Adipose tissue (tissue), 3 donors: ENCODE data around the gene CDA. TPM values are rescaled to one million over a fixed set of nuclear protein-coding genes. Genes with fewer than 3 reads are reported as not detected.
"Not testable (repeated sequence)": the region's sequence is repeated elsewhere in the genome, so short reads cannot be mapped to it uniquely, and the experiment has no call there.

Source experiments
- H3K27ac ChIP-seq: one replicate; pipeline ENCODE4 v1.5.1; 2013; ENCODE audit warnings: low read depth, low read length
- WGBS, 3 donors: extraction: QIAGEN DNeasy Blood & Tissue Kit; methylation state at CpG; one replicate each; pipeline ENCODE4 v1.1.7; 2013; 5-methylcytosine and 5-hydroxymethylcytosine counted together
- polyA plus RNA-seq, 3 donors: library from polyadenylated mRNA; stranded (reverse); fragments of 200-250 nt; gene quantifications; one replicate each; pipeline ENCODE4 v1.2.3, GENCODE V29; 2013
- donor health status: healthy with polysubstance abuse.
- donor health status: Bipolar disorder and iron deficiency.
- donor health status: healthy.

CDA gene
- polyA plus RNA-seq, 3 donors, result 0.66 to 29.8 (median 9.8) TPM

GRCh38 chr1:20606801-20607570 lies 18.1 kb downstream of the CDA start:
- WGBS, 3 donors, result 73 to 76% (median 76%) methylated on average over 6 of the region's 7 CpGs
- H3K27ac ChIP-seq, result not testable (repeated sequence)

- H3K27ac ChIP-seq, result no peak overlapping the region
- WGBS, 3 donors, result 76 to 90% (median 90%) methylated on average over 6 of the region's 6 CpGs
These were observed 20.6 kb downstream of the CDA start for GRCh38 chr1:20609541-20609940.

DNA sequence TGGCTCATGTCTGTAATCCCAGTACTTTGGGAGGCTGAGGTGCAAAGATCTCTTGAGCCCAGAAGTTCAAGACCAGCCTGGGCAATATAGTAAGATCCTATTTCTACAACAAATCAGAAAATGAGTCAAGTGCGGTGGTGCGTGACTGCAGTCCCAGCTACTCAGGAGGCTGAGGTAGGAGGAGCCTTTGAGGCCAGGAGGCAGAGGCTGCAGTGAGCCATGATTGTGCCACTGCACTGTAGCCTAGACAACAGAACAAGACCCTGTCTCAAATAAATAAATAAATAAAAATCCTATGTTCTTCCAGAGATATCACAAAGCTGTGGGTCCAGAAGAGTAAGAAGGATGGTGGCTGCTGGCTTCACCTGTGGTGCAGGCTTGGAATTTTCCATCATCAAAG lies 22.1 kb downstream of the CDA start:
- H3K27ac ChIP-seq, result no peak overlapping the region
- whole genome bisulfite sequencing, 3 donors, result 89 to 99% (median 98%) methylated on average over 2 of the region's 2 CpGs

DNA sequence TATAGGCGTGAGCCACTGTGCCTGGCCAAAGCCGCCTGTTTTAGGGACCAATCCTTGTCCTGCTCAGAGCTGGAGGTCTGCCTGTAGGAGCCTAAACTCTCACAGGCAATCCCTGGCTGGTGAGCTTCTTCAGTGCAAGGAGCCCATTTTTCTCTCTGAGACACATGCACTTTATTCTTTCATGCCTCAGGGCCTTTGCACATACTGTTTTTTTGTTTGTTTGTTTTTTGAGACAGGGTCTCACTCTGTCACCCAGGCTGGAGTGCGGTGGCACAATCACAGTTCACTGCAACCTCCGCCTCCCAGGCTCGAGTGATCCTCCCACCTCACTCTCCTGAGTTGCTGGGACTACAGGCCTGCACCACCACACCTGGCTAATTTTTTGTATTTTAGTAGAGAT lies 22.8 kb downstream of the CDA start:
- 94 to 98% (median 96%) methylated on average over 5 of the region's 5 CpGs for WGBS, 3 donors
- H3K27ac ChIP-seq, result no peak overlapping the region

GRCh38 chr1:20612221-20612746 lies 23.4 kb downstream of the CDA start:
- WGBS, 3 donors, result 75 to 86% (median 81%) methylated on average over 11 of the region's 11 CpGs
- no peak overlapping the region for H3K27ac ChIP-seq

- H3K27ac ChIP-seq, result no peak overlapping the region
- WGBS, 3 donors, result 70 to 83% (median 79%) methylated on average over 3 of the region's 3 CpGs
These were observed 25.3 kb downstream of the CDA start for GRCh38 chr1:20614131-20614579.

- H3K27ac ChIP-seq, result no peak overlapping the region
- 42 to 47% (median 43%) methylated on average over 20 of the region's 20 CpGs for WGBS, 3 donors
These were observed 27.3 kb downstream of the CDA start for GRCh38 chr1:20615946-20616846.

- 67 to 80% (median 70%) methylated on average over 3 of the region's 3 CpGs for WGBS, 3 donors
- H3K27ac ChIP-seq, result no peak overlapping the region
These were observed 28.1 kb downstream of the CDA start for GRCh38 chr1:20616847-20617487.

DNA sequence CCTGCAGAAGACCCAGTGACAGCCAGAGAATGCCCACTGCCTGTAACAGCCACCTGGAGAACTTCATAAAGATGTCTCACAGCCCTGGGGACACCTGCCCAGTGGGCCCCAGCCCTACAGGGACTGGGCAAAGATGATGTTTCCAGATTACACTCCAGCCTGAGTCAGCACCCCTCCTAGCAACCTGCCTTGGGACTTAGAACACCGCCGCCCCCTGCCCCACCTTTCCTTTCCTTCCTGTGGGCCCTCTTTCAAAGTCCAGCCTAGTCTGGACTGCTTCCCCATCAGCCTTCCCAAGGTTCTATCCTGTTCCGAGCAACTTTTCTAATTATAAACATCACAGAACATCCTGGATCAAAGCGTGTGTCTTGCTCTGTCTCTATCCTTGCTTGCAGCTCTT lies 29.7 kb downstream of the CDA start:
- 58 to 70% (median 58%) methylated on average over 4 of the region's 4 CpGs for WGBS, 3 donors
- H3K27ac ChIP-seq, result no peak overlapping the region

- no peak overlapping the region for H3K27ac ChIP-seq
- 76 to 95% (median 93%) methylated on average over 1 of the region's 1 CpG for WGBS, 3 donors
These were observed 31.1 kb downstream of the CDA start for GRCh38 chr1:20619999-20620398.

- H3K27ac ChIP-seq, result no peak overlapping the region
- WGBS, 3 donors, result 71 to 96% (median 81%) methylated on average over 6 of the region's 6 CpGs
These were observed 32.1 kb downstream of the CDA start for GRCh38 chr1:20621012-20621411.

- WGBS, 3 donors, result 71 to 100% (median 90%) methylated on average over 1 of the region's 1 CpG
- no peak overlapping the region for H3K27ac ChIP-seq
These were observed 35.8 kb downstream of the CDA start for GRCh38 chr1:20624709-20625108.

DNA sequence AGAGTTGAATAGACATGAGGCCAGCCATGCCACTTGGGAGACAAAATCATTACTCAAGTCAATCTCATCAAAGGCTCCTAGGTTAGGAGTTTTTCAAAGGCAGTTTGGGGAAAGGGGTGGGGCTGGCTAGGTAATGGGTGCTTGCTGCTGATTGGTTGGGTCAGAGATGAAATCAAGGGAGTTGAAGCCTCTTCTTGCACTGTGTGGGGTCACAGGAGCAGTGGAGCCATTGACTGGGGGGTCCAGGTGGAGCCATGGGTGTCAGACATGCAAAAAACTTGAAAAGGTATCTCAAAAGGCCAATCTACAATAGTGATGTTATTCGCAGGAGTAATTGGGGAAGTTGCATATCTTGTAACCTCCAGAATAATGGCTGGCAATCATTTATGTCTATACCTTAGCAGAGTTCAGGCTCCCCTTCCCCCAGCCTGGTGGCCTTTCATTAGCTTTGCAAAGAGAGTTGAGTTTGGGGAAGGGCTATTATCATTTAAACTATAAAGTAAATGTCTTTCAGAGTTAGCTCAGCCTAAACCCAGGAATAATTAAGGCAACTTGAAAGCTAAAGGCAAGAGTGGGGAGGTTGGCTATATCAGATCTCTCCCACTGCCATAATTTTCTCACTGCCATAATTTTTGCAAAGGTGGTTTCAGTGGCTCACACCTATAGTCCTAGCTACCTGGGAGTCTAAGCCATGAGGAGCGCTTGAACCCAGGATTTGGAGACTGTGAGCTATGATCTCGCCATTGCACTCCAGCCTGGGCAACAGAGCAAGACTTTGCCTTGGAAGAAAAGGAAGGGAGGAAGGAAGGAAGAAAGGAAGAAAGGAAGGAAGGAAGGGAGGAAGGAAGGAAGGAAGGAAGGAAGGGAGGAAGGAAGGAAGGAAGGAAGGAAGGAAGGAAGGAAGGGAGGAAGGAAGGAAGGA lies 36.5 kb downstream of the CDA start:
- H3K27ac ChIP-seq, result no peak overlapping the region
- WGBS, 3 donors, result 73 to 88% (median 73%) methylated on average over 3 of the region's 3 CpGs

DNA sequence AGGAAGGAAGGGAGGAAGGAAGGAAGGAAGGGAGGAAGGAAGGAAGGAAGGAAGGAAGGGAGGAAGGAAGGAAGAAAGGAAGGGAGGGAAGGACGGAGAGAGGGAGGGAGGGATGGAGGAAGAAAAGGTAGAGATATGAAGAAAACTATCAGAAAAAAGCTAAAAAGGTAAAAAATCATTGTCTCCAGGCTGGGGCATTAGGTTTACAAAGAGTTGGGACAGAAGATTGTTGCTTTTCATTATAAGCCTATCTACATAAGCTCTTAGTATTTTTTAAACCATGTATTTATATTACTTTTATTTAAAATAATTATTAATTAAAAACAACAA lies 37.2 kb downstream of the CDA start:
- H3K27ac ChIP-seq, result no peak overlapping the region
- 27 to 68% (median 41%) methylated on average over 1 of the region's 1 CpG for WGBS, 3 donors

- WGBS, 3 donors, result 28 to 72% (median 59%) methylated on average over 1 of the region's 1 CpG
- no peak overlapping the region for H3K27ac ChIP-seq
These were observed 37.6 kb downstream of the CDA start for GRCh38 chr1:20626524-20626923.

GRCh38 chr1:20630729-20631128 lies 41.8 kb downstream of the CDA start:
- no peak overlapping the region for H3K27ac ChIP-seq
- WGBS, 3 donors, result 24 to 54% (median 48%) methylated on average over 4 of the region's 4 CpGs

DNA sequence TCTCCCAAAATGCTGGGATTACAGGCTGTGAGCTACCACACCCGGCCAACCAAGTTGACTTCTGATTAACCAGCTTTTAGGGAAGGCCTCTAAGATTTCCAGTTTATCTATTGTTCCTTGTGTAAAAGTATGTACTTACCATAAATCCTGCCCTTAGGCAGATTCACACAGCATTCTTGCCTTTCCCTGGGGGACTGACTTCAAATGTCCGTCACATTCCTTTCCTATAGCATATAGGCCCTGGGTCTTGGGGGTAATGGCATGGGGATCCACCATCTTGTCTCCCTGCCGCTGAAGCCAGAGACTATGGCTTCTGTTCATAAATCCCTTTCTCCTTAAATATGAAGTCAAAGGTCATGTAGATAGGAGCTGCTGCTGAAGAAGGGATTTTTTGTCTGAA lies 43.5 kb downstream of the CDA start:
- 87 to 91% (median 91%) methylated on average over 3 of the region's 3 CpGs for WGBS, 3 donors

More for the DNA sequence above, 43.5 kb downstream of the CDA start:
- H3K27ac ChIP-seq, result no peak overlapping the region
